Measurements from ENCODE around the gene OSBPL2.

OSBPL2 gene

DNA sequence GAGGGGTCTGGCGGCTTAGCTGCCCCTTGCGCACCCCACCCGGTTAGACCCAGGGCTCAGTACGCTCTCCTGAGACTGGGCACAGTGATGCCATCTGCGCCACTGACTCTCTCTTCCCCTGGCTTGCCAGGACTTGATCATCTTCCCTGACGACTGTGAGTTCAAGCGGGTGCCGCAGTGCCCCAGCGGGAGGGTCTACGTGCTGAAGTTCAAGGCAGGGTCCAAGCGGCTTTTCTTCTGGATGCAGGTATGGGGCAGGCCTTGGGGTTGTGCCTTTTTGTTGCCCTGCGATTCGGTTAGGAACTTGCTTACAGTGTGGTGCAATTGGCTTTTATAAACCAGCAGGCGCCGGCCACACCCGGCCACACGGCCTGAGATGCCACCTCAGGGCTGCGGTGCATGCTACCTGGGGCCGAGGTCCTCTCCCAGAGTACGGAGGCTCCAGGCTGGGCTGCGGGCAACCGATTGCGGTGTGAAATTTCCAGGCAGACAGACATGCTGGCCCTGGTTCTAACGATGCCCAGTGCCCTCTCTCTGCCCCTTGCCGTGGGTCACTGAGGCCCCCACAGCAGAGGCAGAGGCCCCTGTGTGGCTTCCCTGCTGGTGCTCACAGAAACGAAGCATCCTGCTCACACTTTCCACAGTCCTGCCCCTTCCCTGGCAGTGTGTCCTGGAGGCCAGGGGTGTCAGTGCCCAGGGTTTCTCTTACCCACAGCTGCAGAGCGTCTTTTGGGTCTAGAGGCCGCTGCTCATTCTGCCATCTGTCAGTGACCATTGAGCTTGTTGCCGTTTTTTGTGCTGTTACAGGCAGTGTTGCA lies 66.2 kb downstream of the OSBPL2 start:
- peak overlapping the region; percentile 96 for H3K27ac ChIP-seq
- POLR2A ChIA-PET (ENCODE audit: low non-redundant PET) = interaction anchor here (0.6 to 3.9 kb wide), 6 partner anchors 12 to 496 kb away, joined by 3 to 16 read pairs (median 3); partner anchors contain the start of genes LAMA5 and RPS21
- TF ChIP-seq CTCF (conservative IDR thresholded peaks at IDR 0.05; ENCODE audit: low read depth) = no peak
- CTCF ChIA-PET = interaction anchor here (0.6 to 5.0 kb wide), 9 partner anchors 11 to 78 kb away, joined by 3 to 35 read pairs (median 8); no protein-coding TSS in a partner anchor
- DNase-seq (ENCODE audit: low spot score) = peak; percentile 55

DNA sequence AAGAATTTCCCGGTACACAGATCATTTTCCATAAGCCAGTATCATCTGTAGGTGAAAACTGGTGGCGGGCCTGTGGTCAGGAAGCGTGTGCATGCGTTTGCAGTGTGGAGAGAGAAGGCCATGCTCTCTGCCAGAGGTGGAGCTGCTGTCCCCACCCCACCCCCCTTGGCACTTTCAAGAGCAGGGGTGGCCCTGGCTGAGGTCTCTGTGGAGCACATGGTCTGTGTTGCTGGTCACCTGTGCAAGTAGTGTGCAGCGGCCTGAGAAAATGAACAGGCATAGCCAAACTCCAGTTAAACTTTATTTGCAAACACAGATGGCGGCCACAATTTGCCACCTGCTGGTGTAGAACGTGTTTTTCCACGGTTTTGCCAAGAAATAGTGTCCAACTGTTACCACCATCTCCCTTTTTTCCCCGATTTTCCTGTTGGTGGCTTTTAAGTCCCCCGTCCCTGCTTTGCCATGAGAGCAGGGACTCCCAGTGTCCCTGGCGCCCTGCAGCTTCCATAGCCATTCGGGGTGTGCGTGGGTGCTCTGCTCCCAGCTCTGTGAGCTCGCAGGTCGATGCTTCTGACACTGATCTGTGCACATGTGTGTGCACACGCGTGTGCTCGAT lies 66.9 kb downstream of the OSBPL2 start:
- H3K27ac ChIP-seq = peak overlapping the region; percentile 96
- POLR2A ChIA-PET (ENCODE audit: low non-redundant PET) = interaction anchor here (0.5 to 3.9 kb wide), 6 partner anchors 11 to 496 kb away, joined by 3 to 16 read pairs (median 4); partner anchors contain the start of gene LAMA5
- DNase-seq (ENCODE audit: low spot score) = no peak
- CTCF ChIA-PET = interaction anchor here (0.7 to 3.0 kb wide), 8 partner anchors 10 to 82 kb away, joined by 3 to 14 read pairs (median 8); partner anchors contain the start of gene RPS21
- TF ChIP-seq CTCF (conservative IDR thresholded peaks at IDR 0.05; ENCODE audit: low read depth) = no peak

- ChIA-PET POLR2A (ENCODE audit: low non-redundant PET) (interaction anchor here (0.5 to 3.9 kb wide), 6 partner anchors 10 to 73 kb away, joined by 3 to 16 read pairs (median 4); partner anchors contain the start of gene LAMA5), CTCF (interaction anchor here (0.8 to 3.0 kb wide), 8 partner anchors 10 to 81 kb away, joined by 3 to 14 read pairs (median 8); partner anchors contain the start of gene RPS21)
- peak overlapping the region; percentile 96 for H3K27ac ChIP-seq
- DNase-seq (ENCODE audit: low spot score) = peak; percentile 68
- no peak for TF ChIP-seq CTCF (conservative IDR thresholded peaks at IDR 0.05; ENCODE audit: low read depth)
These were observed 67.6 kb downstream of the OSBPL2 start for GRCh38 chr20:62305765-62306413.

- peak; percentile 71 for DNase-seq (ENCODE audit: low spot score)
- H3K27ac ChIP-seq = peak overlapping the region; percentile 96
- POLR2A ChIA-PET (ENCODE audit: low non-redundant PET) = interaction anchor here (0.6 to 3.9 kb wide), 6 partner anchors 10 to 79 kb away, joined by 3 to 16 read pairs (median 4); partner anchors contain the start of gene LAMA5
- CTCF ChIA-PET = interaction anchor here (0.6 to 3.0 kb wide), 9 partner anchors 9 to 80 kb away, joined by 3 to 14 read pairs (median 6); partner anchors contain the start of gene RPS21
- TF ChIP-seq CTCF (conservative IDR thresholded peaks at IDR 0.05; ENCODE audit: low read depth) = no peak
These were observed 68.3 kb downstream of the OSBPL2 start for GRCh38 chr20:62306414-62307187.

GRCh38 chr20:62307226-62308101 lies 69.1 kb downstream of the OSBPL2 start:
- POLR2A ChIA-PET (ENCODE audit: low non-redundant PET) = interaction anchor here (0.6 to 3.9 kb wide), 5 partner anchors 9 to 252 kb away, joined by 3 to 16 read pairs (median 4); partner anchors contain the start of gene LAMA5

More at GRCh38 chr20:62307226-62308101, 69.1 kb downstream of the OSBPL2 start:
- CTCF ChIA-PET = interaction anchor here (0.6 to 3.0 kb wide), 11 partner anchors 8 to 119 kb away, joined by 3 to 14 read pairs (median 5); no protein-coding TSS in a partner anchor
- H3K27ac ChIP-seq = peak overlapping the region; percentile 96
- no peak for TF ChIP-seq CTCF (conservative IDR thresholded peaks at IDR 0.05; ENCODE audit: low read depth)
- DNase-seq (ENCODE audit: low spot score) = no peak
